H1 (cell line): ENCODE results near the gene ELP5. TPM values are rescaled to one million over a fixed set of nuclear protein-coding genes. Genes with fewer than 3 reads are reported as not detected.

Experiments used
- CBX5 ChIP-seq: fragments of 300-800, 300-1000 bp; sonication (generic); IDR thresholded peaks from 2 replicates; pipeline ENCODE4 v1.7.1; 2016; ENCODE audit warnings: antibody characterized with exemption, low read length, low read depth
- GTF2F1 ChIP-seq: IDR thresholded peaks from 2 replicates; pipeline ENCODE4 v1.6.1; 2012; ENCODE audit warnings: low read depth, low read length, improper control_type of control experiment, borderline replicate concordance
- KDM5A ChIP-seq: fragments of 200-600 bp; IDR thresholded peaks from 2 replicates; pipeline ENCODE4 v1.7.1; 2012; ENCODE audit warnings: mild to moderate bottlenecking, low read length, inconsistent platforms, mixed read lengths
- RFX5 ChIP-seq: IDR thresholded peaks from 2 replicates; pipeline ENCODE4 v1.6.1; 2011; ENCODE audit warnings: low read depth, low read length, improper control_type of control experiment, borderline replicate concordance
- SP2 ChIP-seq: IDR thresholded peaks from 2 replicates; pipeline ENCODE4 v1.6.1; 2012; ENCODE audit warnings: mild to moderate bottlenecking, low read length, inconsistent platforms
- polyA plus RNA-seq, 7 experiments: library from polyadenylated mRNA; depleted of rRNA in 3 of 7; stranded (reverse) in 5 of 7; unstranded in 2 of 7; fragments of >200 nt in 5 of 7; fragments of 200-250 nt in 2 of 7; gene quantifications; 1 replicate in 5 of 7; 2 replicates in 1 of 7; 4 replicates in 1 of 7; pipeline versions ENCODE4 v1.2.1 to v1.2.3, GENCODE V29; 2011 to 2013; ENCODE audit warnings: missing spikeins in 2 of 7, mixed read lengths in 2 of 7
- total RNA-seq: library from RNA; stranded (reverse); fragmentation: NEBNext Ultra II Directional; extraction: Animal tissue kit (Norgen Biotek cat#: 25700); gene quantifications from 2 replicates; pipeline ENCODE4 v1.2.1, GENCODE V29; 2021

The ELP5 gene
- total and polyA plus RNA-seq, 2 of the 8 experiments (the other 6 are each of a cell fraction or from before 2014, with no cell fraction given), result 75.4 to 107 TPM

DNA sequence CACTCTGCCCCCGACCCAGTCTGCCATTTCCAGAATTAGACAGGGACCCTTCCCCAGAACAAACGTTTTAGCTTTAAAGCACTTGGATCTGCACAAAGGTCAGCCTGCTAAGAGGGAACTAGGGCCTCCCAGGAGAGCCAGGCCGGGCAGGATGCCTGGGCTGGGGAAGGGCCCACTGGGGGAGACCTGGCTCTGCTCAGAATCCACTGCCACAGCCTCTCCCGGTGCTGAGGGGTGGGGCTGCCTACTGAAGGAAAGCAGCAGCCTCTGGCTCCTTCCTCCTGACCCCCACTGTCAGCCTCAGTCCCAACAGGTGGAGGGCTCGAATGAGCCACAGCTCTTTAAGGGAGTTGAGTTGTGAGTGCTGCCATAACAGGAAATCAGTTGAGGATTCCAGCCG lies 40.7 kb downstream of the ELP5 start (continued):
- TF ChIP-seq SP2 (no peak), KDM5A (no peak), CBX5 (no peak), RFX5 (no peak), GTF2F1 (no peak)
